ENCODE results near the gene FGF11.

GRCh38 chr17:7396147-7396546 lies 43.2 kb upstream of the FGF11 start:
- TF ChIP-seq CTCF (IDR thresholded peaks at IDR 0.05; ENCODE audit: insufficient read depth, low read depth, low read length) (no peak), EZH2 (IDR thresholded peaks at IDR 0.05; ENCODE audit: insufficient read depth, low read length) (no peak)
